Keratinocyte (primary cell): ENCODE results near the gene YEATS4. TPM values are rescaled to one million over a fixed set of nuclear protein-coding genes. Genes with fewer than 3 reads are reported as not detected.

ENCODE experiments used
- DNase-seq: peaks from one replicate; pipeline ENCODE4 v3.0.0-alpha.2; 2011; ENCODE audit warnings: low read depth, missing footprints, low spot score
- FAIRE-seq: peaks from 2 replicates; lab custom pipeline; 2011; peaks lifted over from hg19 to GRCh38; lab: Jason Lieb, UNC
- H2AFZ ChIP-seq: 2 replicates; pipeline ENCODE4 v1.6.0; 2012; ENCODE audit warnings: low read length, control low read depth, inconsistent platforms; ENCODE audit not compliant: control insufficient read depth
- H3K27ac ChIP-seq: 2 replicates; pipeline ENCODE4 v1.5.1; 2011; ENCODE audit warnings: low read length; ENCODE audit not compliant: control insufficient read depth, insufficient read depth
- H3K27me3 ChIP-seq: 3 replicates; pipeline ENCODE4 v1.6.0; 2011; ENCODE audit warnings: low read length; ENCODE audit not compliant: control insufficient read depth, insufficient read depth; ENCODE audit errors: extremely low read depth
- H3K36me3 ChIP-seq, 2 experiments: 2 replicates in 1 of 2; 3 replicates in 1 of 2; pipeline ENCODE4 v1.5.1; 2011; ENCODE audit warnings: low read length in 2 of 2, mild to moderate bottlenecking in 1 of 2; ENCODE audit not compliant: control insufficient read depth in 2 of 2, insufficient read depth in 2 of 2; ENCODE audit errors: extremely low read depth in 1 of 2
- H3K4me1 ChIP-seq: 3 replicates; pipeline ENCODE4 v1.5.1; 2011; ENCODE audit warnings: low read length; ENCODE audit not compliant: control insufficient read depth, insufficient read depth; ENCODE audit errors: extremely low read depth
- H3K4me2 ChIP-seq: 3 replicates; pipeline ENCODE4 v1.6.0; 2011; ENCODE audit warnings: low read depth, low read length; ENCODE audit not compliant: control insufficient read depth, insufficient read depth; ENCODE audit errors: extremely low read depth
- H3K4me3 ChIP-seq, 3 experiments: fragments of 200-600 bp in 1 of 3; sonication (generic) in 1 of 3; 2 replicates in 2 of 3; 3 replicates in 1 of 3; pipeline ENCODE4 v1.5.1; 2011 to 2016; ENCODE audit warnings: low read length in 3 of 3, mild to moderate bottlenecking in 3 of 3, control low read depth in 2 of 3, inconsistent platforms in 1 of 3, low read depth in 1 of 3, mixed read lengths in 1 of 3, mixed run types in 1 of 3, moderate library complexity in 1 of 3; ENCODE audit not compliant: control insufficient read depth in 2 of 3, insufficient read depth in 2 of 3; ENCODE audit errors: extremely low read depth in 1 of 3
- H3K79me2 ChIP-seq: 2 replicates; pipeline ENCODE4 v1.6.0; 2012; ENCODE audit warnings: low read length; ENCODE audit not compliant: control insufficient read depth, insufficient read depth
- H3K9ac ChIP-seq: 3 replicates; pipeline ENCODE4 v1.6.0; 2011; ENCODE audit warnings: low read length; ENCODE audit not compliant: control insufficient read depth, insufficient read depth; ENCODE audit errors: extremely low read depth
- H3K9me1 ChIP-seq: 3 replicates; pipeline ENCODE4 v1.6.0; 2011; ENCODE audit warnings: low read length; ENCODE audit not compliant: control insufficient read depth, insufficient read depth; ENCODE audit errors: extremely low read depth
- H3K9me3 ChIP-seq: 2 replicates; pipeline ENCODE4 v1.5.1; 2012; ENCODE audit warnings: low read depth, low read length; ENCODE audit not compliant: control insufficient read depth
- H4K20me1 ChIP-seq: 3 replicates; pipeline ENCODE4 v1.6.0; 2011; ENCODE audit warnings: low read length; ENCODE audit not compliant: control insufficient read depth, insufficient read depth; ENCODE audit errors: extremely low read depth
- CTCF ChIP-seq, 3 experiments: IDR thresholded peaks in 1 of 3; conservative IDR thresholded peaks in 1 of 3; optimal IDR thresholded peaks in 1 of 3; 2 replicates in 2 of 3; 3 replicates in 1 of 3; pipeline versions ENCODE3 to v1.5.1; 2011; ENCODE audit warnings: low read length in 3 of 3, mild to moderate bottlenecking in 3 of 3, moderate library complexity in 2 of 3, control low read depth in 1 of 3, inconsistent platforms in 1 of 3; ENCODE audit not compliant: insufficient read depth in 2 of 3; ENCODE audit errors: extremely low read depth in 1 of 3
- EZH2 ChIP-seq: IDR thresholded peaks from one replicate; pipeline ENCODE4 v1.6.1; 2012; ENCODE audit warnings: inconsistent platforms, mild to moderate bottlenecking, low read length, moderate library complexity
- dilution Hi-C: fragments of 300-500 bp; cut with MboI; formaldehyde crosslinking; loops from one replicate; pipeline ENCODE4 v1.7.0; 2020; ENCODE audit warnings: low sequenced_read_pairs; ENCODE audit not compliant: extremely low pct_ligation_motif_present
- polyA plus RNA-seq, 5 experiments: library from polyadenylated mRNA; depleted of rRNA in 3 of 5; stranded (reverse) in 3 of 5; stranded (forward) in 1 of 5; unstranded in 1 of 5; fragments of >200 nt; gene quantifications; 1 replicate in 1 of 5; 2 replicates in 3 of 5; 3 replicates in 1 of 5; pipeline versions ENCODE4 v1.2.1 to v1.2.3, GENCODE V29; 2011 to 2012; ENCODE audit warnings: missing spikeins in 2 of 5, low read depth in 1 of 5, low replicate concordance in 1 of 5

The YEATS4 gene
- polyA plus RNA-seq, 1 donor (not counting 4 experiments of a cell fraction or from before 2014, with no cell fraction given), result 21.0 TPM

DNA sequence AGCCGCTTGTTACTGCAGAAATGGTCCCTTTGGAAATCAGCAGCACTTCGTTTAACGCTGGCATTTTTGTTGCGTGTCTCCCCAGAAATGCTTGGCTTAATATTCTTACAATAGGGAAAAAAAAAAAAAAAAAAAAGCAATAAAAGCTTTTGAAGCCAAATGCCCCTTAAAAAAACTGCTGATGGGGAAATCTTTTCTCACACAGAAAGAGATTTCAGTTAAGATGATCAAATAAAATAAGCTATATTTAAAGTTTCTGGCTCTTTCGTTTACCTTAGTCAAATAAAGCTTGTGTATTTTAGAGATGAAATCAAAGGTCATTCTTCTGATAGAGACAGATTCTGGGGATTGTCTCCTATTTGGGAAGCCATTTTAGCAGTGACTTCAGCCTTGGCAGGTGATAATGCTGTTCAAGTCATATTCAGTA lies 58.2 kb downstream of the YEATS4 start:
- H3K9me3 ChIP-seq, result no peaks in the 10 kb centered on the region
- no peak overlapping the region for H3K4me3 ChIP-seq
- H3K9ac ChIP-seq, result no peak overlapping the region
- TF ChIP-seq CTCF (optimal IDR thresholded peaks at IDR 0.05 in 1 of 3, IDR thresholded peaks at IDR 0.05 in 1 of 3, conservative IDR thresholded peaks at IDR 0.05 in 1 of 3; ENCODE audit: extremely low read depth in 1 of 3, insufficient read depth in 2 of 3, low read length in 3 of 3), result no peak
- no peak for TF ChIP-seq EZH2
- no peaks in the 10 kb centered on the region for H3K9me1 ChIP-seq
- H3K27me3 ChIP-seq, result no peaks in the 10 kb centered on the region
- H3K4me2 ChIP-seq, result no peak overlapping the region
- DNase-seq (no peak), FAIRE-seq (no peak)
- H3K36me3 ChIP-seq, result no peaks in the 10 kb centered on the region
- H2AFZ ChIP-seq, result no peak overlapping the region
- H4K20me1 ChIP-seq, result no peaks in the 10 kb centered on the region
- no peaks in the 10 kb centered on the region for H3K4me1 ChIP-seq
- dilution Hi-C loops, result no loop called here
- H3K79me2 ChIP-seq, result no peaks in the 10 kb centered on the region
- H3K27ac ChIP-seq, result no peak overlapping the region

GRCh38 chr12:69419701-69420100 lies 60.2 kb downstream of the YEATS4 start:
- no peak for DNase-seq
- no peaks in the 10 kb centered on the region for H3K36me3 ChIP-seq
- no peak for FAIRE-seq
- no peaks in the 10 kb centered on the region for H3K9me3 ChIP-seq
- H3K27ac ChIP-seq, result no peak overlapping the region
- TF ChIP-seq CTCF (optimal IDR thresholded peaks at IDR 0.05 in 1 of 3, IDR thresholded peaks at IDR 0.05 in 1 of 3, conservative IDR thresholded peaks at IDR 0.05 in 1 of 3; ENCODE audit: extremely low read depth in 1 of 3, insufficient read depth in 2 of 3, low read length in 3 of 3), result no peak
- no peak for TF ChIP-seq EZH2
- H2AFZ ChIP-seq, result no peak overlapping the region
- H3K4me2 ChIP-seq, result no peak overlapping the region
- no peaks in the 10 kb centered on the region for H3K27me3 ChIP-seq
- H3K9me1 ChIP-seq, result no peaks in the 10 kb centered on the region
- H3K9ac ChIP-seq, result no peak overlapping the region
- H3K79me2 ChIP-seq, result no peaks in the 10 kb centered on the region
- no peaks in the 10 kb centered on the region for H4K20me1 ChIP-seq
- H3K4me1 ChIP-seq, result no peaks in the 10 kb centered on the region
- H3K4me3 ChIP-seq, result no peak overlapping the region
- dilution Hi-C loops, result no loop called here
